Esophagus squamous epithelium (tissue), 5 donors: ENCODE measurements around the gene JUN. TPM values are rescaled to one million over a fixed set of nuclear protein-coding genes. Genes with fewer than 3 reads are reported as not detected.

Source experiments
- DNase-seq: peaks from one replicate; lab custom pipeline; 2025; lab: John Stamatoyannopoulos, UW
- H3K27ac ChIP-seq, 4 donors: fragments of 200-600 bp; sonication (generic); one replicate each; pipeline ENCODE4 v1.5.1; 2016 to 2019; ENCODE audit warnings: mild to moderate bottlenecking in 1 of 4
- H3K27me3 ChIP-seq, 4 donors: fragments of 200-600 bp; sonication (generic); 1 replicate in 3 of 4; 2 replicates in 1 of 4; pipeline versions ENCODE4 v1.5.1 to v1.6.0; 2017 to 2021; ENCODE audit warnings: antibody characterized with exemption in 1 of 4
- H3K36me3 ChIP-seq, 3 donors: fragments of 200-600 bp; sonication (generic); one replicate each; pipeline ENCODE4 v1.5.1; 2016 to 2019
- H3K4me1 ChIP-seq, 3 donors: fragments of 200-600 bp; sonication (generic); one replicate each; pipeline ENCODE4 v1.5.1; 2017 to 2019
- H3K4me3 ChIP-seq, 4 donors: fragments of 200-600 bp; sonication (generic); 1 replicate in 3 of 4; 2 replicates in 1 of 4; pipeline ENCODE4 v1.5.1; 2016 to 2019; ENCODE audit warnings: mild to moderate bottlenecking in 2 of 4, moderate library complexity in 1 of 4
- H3K9me3 ChIP-seq, 3 donors: fragments of 200-600 bp; sonication (generic); one replicate each; pipeline ENCODE4 v1.5.1; 2016 to 2019
- CTCF ChIP-seq, 6 experiments: fragments of 450-650 bp in 4 of 6; fragments of 200-600 bp in 2 of 6; sonication (generic) in 2 of 6; IDR thresholded peaks; one replicate each; pipeline ENCODE4 v1.5.1; 2016 to 2019; ENCODE audit warnings: antibody characterized with exemption in 6 of 6, mild to moderate bottlenecking in 4 of 6, moderate library complexity in 4 of 6
- POLR2A ChIP-seq, 4 donors: fragments of 450-650 bp; IDR thresholded peaks; one replicate each; pipeline ENCODE4 v1.6.1; 2017; ENCODE audit warnings: antibody characterized with exemption in 4 of 4, mild to moderate bottlenecking in 4 of 4, moderate library complexity in 3 of 4
- WGBS, 2 donors: methylation state at CpG; one replicate each; pipeline ENCODE4 v1.1.5; 2018; 5-methylcytosine and 5-hydroxymethylcytosine counted together
- intact Hi-C: fragments of 100-400 bp; cut with DNase I; formaldehyde crosslinking; loops from one replicate; pipeline ENCODE4 v1.15.0; 2022
- total RNA-seq, 4 donors: library from RNA; depleted of rRNA; stranded (reverse); fragments of >200 nt; gene quantifications; one replicate each; pipeline ENCODE4 v1.1.0, GENCODE V29; 2016
- donor health status: DM: yes; HTN: yes; CAD: no.

Gene JUN
- total RNA-seq, 4 donors from 2014 or later, result 48.5 to 128 (median 66.1) TPM

GRCh38 chr1:58814251-58815068, 30.6 kb upstream of the JUN start:
- no peak for DNase-seq
- intact Hi-C loops, result loop anchor here (10.0 kb wide), 2 partner anchors 100 to 240 kb away; no protein-coding TSS in a partner anchor
- peak overlapping the region; percentile 48 to 77 (median 64) for H3K4me3 ChIP-seq
- WGBS, 2 donors, result 20 to 31% methylated on average over 10 to 12 of the region's 45 CpGs
- peak overlapping the region; percentile 91 to 98 (median 94) for H3K27ac ChIP-seq
- peaks cover 31 to 77% (median 41%) of the 10 kb centered on the region in 3 donors for H3K4me1 ChIP-seq
- H3K36me3 ChIP-seq, result no peaks in the 10 kb centered on the region
- no peaks in the 10 kb centered on the region for H3K9me3 ChIP-seq
- H3K27me3 ChIP-seq, result no peaks in the 10 kb centered on the region
- TF ChIP-seq POLR2A (IDR thresholded peaks at IDR 0.05), result no peak
- no peak for TF ChIP-seq CTCF (IDR thresholded peaks at IDR 0.05)

- peaks cover 31 to 83% (median 44%) of the 10 kb centered on the region in 3 donors for H3K4me1 ChIP-seq
- peak overlapping the region in 1 of 4 donors; percentile 77 for H3K4me3 ChIP-seq
- H3K9me3 ChIP-seq, result no peaks in the 10 kb centered on the region
- intact Hi-C loops, result loop anchor here (10.0 kb wide), 2 partner anchors 101 to 241 kb away; no protein-coding TSS in a partner anchor
- H3K27me3 ChIP-seq, result no peaks in the 10 kb centered on the region
- 56 to 58% methylated on average over 2 to 3 of the region's 7 CpGs for WGBS, 2 donors
- H3K36me3 ChIP-seq, result no peaks in the 10 kb centered on the region
- DNase-seq, result no peak
- TF ChIP-seq CTCF (IDR thresholded peaks at IDR 0.05) (no peak), POLR2A (IDR thresholded peaks at IDR 0.05) (no peak)
- H3K27ac ChIP-seq, result peak overlapping the region; percentile 91 to 98 (median 94)
These were observed 30.0 kb upstream of the JUN start for GRCh38 chr1:58813801-58814200.

DNA sequence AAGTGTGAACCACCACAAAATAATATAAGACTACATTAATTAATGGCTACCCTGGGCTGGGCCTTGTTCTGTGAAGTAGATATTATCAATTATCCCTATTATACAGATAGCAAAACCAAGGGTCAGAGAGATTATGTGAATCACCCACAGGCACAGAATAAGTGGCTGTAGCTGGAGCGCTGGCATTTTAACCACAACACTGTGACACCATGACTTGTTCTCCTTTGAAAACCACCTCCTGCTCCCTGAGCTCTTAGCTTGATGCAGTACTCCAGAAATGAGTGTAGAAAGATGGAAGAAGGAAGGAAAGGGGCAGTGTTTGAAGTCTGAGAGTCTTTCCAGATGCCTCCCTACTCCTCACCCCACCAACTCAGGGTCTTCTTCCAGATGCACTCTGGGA, 29.5 kb upstream of the JUN start:
- Histone ChIP-seq H3K27me3 (no peaks in the 10 kb centered on the region), H3K27ac (peak overlapping the region; percentile 91 to 98 (median 94)), H3K9me3 (no peaks in the 10 kb centered on the region), H3K4me3 (no peak overlapping the region), H3K36me3 (no peaks in the 10 kb centered on the region), H3K4me1 (peaks cover 31 to 84% (median 44%) of the 10 kb centered on the region in 3 donors)
- intact Hi-C loops, result loop anchor here (10.0 kb wide), 2 partner anchors 101 to 241 kb away; no protein-coding TSS in a partner anchor
- DNase-seq, result no peak
- 75 to 82% methylated on average over 1 of the region's 1 CpG for WGBS, 2 donors
- no peak for TF ChIP-seq CTCF (IDR thresholded peaks at IDR 0.05)

GRCh38 chr1:58812926-58813325, 29.1 kb upstream of the JUN start:
- WGBS, 2 donors, result 0 to 38% methylated on average over 2 to 4 of the region's 4 CpGs
- Histone ChIP-seq H3K27me3 (no peaks in the 10 kb centered on the region), H3K4me1 (peaks cover 31 to 84% (median 44%) of the 10 kb centered on the region in 3 donors), H3K27ac (peak overlapping the region; percentile 91 to 98 (median 94)), H3K4me3 (no peak overlapping the region), H3K36me3 (no peaks in the 10 kb centered on the region), H3K9me3 (no peaks in the 10 kb centered on the region)
- DNase-seq, result no peak
- TF ChIP-seq CTCF (IDR thresholded peaks at IDR 0.05) (no peak), POLR2A (IDR thresholded peaks at IDR 0.05) (no peak)
- intact Hi-C loops, result loop anchor here (10.0 kb wide), 2 partner anchors 102 to 242 kb away; no protein-coding TSS in a partner anchor

DNA sequence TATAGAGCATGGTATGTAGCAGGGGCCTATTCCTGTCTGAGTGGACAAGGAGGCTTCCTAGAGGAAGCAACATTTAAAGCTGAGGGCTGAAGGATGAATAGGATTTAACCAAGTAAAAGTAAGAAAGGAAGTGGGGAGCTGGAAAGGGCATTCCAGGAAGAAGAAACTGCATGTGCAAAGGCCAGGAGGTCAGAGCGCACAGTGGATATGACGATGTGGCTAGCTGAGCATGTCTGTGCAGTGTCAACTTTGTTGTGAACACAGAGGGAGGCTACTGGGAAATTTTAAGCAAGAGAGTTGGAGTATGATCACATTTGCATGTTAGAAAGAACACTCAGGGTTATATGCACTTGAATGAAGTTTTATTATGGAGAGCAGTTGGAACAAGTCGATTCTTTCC, 28.6 kb upstream of the JUN start:
- TF ChIP-seq POLR2A (IDR thresholded peaks at IDR 0.05) (no peak), CTCF (IDR thresholded peaks at IDR 0.05) (no peak)
- Histone ChIP-seq H3K4me3 (no peak overlapping the region), H3K9me3 (no peaks in the 10 kb centered on the region), H3K27ac (peak overlapping the region; percentile 91 to 98 (median 94)), H3K27me3 (no peaks in the 10 kb centered on the region), H3K36me3 (no peaks in the 10 kb centered on the region), H3K4me1 (peaks cover 31 to 83% (median 44%) of the 10 kb centered on the region in 3 donors)
- intact Hi-C loops, result loop anchor here (10.0 kb wide), 2 partner anchors 102 to 242 kb away; no protein-coding TSS in a partner anchor
- no peak for DNase-seq
- WGBS, 2 donors, result 33 to 35% methylated on average over 3 of the region's 3 CpGs
